Measurements from ENCODE around the gene TMOD2.

TMOD2 gene

DNA sequence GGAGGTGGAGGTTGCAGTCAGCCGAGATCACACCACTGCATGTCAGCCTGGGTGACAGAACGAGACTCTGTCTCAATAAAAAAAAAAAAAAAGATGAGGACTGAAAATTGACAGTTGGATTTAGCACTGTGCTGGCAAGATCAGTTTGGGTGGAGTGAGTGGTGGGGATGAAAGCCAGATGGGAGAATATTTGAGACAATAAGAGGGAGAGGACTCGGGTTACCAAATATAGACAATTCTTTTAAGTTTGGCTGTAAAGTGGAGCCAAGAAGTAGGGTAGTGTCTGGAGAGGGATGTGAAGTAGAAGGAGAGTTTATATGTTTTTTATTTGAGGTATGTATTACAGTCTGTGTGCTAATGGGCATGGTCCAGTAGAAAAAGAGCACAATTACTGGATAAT, 98.5 kb downstream of the TMOD2 start:
- in situ Hi-C loops (cut with MboI; ENCODE audit: low sequenced_read_pairs) = no loop called here

DNA sequence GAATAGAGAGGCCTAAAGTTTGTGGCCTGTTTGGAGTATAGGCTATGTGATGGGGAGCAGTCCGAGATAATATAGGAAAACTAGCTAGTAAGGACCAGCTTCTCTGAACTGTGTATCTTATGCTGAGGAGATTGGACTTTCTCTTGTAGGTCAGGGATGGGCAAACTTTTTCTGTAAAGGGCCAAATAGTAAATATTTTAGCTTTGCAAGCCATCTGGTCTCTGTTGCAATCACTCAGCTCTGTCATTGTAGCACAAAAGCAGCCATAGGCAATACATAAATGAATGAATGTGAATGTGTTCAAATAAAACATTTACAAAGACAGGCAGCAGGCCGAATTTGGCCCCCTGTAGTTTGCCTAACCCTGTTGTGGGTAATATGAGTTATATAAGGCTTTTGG, 102.6 kb downstream of the TMOD2 start:
- in situ Hi-C loops (cut with MboI; ENCODE audit: low sequenced_read_pairs) = no loop called here

DNA sequence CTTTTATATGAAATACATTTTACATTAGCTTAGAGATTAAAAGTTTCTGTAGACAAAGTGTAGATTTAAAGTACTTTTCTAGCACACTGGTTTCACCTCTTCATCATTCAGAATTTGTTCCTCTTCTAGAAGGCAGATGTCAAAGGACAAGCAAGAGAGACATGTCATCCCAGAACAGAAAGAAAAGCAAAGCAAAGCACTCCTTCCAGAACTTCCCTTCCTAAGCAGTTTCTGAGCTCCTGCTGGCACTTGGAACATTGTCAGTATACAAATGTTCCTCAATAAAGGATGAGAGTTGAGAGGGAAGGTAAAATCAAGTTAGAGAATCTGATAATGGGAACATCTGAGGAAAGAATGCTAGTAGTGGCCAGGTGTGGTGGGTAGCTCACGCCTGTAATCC, 104.2 kb downstream of the TMOD2 start:
- in situ Hi-C loops (cut with MboI; ENCODE audit: low sequenced_read_pairs) = no loop called here

DNA sequence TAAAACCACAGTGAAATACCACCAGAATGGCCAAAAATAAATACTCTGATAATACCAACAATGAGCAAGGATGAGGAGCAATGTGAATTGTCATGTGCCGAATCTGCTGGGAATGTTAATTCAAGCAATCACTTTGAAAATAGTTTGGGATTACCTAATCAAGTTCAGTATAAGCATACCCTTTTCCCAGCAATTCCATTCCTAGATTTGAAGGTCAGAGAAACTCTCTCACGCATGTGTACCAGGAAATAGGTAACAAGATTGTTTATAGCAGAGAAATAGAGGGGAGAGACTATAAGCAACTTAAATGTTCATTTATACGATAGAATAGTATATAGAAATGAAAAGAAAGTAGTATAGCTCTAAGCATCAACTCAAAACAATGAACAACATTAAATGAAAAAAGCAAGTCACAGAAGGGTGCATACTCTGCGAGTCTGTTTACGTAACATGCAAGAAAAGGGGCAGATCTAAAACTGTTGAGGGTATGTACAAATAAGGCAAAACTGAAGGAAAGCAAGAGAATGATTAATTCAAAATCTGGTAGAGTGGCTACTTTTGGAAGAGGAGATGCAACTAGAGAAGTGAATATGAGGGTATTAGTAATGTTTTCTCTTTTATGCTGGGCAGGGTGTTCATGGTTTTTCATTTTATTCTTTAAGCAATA, 105.5 kb downstream of the TMOD2 start:
- in situ Hi-C loops (cut with MboI; ENCODE audit: low sequenced_read_pairs) = no loop called here

DNA sequence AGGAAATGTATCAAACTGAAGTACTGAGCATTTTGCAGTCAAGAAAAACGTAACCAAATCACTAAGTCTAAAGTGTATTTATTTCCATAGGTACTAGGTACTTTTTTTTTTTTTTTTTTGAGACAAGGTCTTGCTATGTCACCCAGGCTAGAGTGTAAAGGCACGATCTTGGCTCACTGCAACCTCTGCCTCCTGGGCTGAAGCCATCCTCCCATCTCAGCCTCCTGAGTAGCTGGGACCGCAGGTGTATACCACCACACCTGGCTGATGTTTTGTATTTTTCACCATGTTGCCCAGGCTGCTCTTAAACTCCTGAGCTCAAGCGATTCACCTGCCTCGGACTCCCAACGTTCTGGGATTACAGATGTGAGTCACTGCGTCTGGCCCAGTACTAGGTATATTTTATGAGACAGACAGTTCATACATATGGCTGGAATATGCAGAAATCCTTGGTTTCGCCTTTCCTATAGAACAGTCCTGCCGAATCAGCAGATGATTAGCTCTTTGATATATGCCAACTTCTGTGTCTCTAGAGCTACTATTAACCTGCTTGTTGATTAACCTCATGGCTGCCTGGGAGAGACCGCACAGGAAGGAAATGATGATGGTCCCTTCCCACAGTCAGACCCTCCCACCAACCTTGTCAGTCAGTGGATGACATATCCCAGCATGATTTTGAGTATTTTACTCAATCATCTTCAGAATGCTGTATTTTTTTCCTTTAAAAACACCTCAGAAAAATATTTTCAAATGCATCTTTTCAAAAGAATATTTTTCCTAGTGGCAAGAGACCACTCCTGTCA, 110.4 kb downstream of the TMOD2 start:
- in situ Hi-C loops (cut with MboI; ENCODE audit: low sequenced_read_pairs) = no loop called here

DNA sequence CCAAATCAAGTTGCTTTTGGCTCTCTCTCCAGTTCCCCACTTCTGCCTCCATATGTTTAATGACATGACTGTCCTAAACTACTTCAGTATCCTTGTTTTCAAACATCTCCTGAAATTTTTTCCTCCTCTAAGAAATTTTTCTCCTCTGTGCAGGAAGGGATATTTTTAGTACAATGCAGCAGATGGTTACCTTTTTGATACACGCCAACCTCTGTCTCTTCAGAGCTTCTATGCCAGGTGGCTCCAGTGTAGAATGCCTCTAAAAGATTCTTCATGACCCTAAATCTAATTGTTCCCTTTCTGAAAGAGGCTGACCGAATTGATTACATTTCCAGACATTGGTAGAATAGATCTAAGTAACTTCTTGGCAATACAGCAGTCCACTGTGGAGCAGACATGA, 111.7 kb downstream of the TMOD2 start:
- in situ Hi-C loops (cut with MboI; ENCODE audit: low sequenced_read_pairs) = no loop called here

DNA sequence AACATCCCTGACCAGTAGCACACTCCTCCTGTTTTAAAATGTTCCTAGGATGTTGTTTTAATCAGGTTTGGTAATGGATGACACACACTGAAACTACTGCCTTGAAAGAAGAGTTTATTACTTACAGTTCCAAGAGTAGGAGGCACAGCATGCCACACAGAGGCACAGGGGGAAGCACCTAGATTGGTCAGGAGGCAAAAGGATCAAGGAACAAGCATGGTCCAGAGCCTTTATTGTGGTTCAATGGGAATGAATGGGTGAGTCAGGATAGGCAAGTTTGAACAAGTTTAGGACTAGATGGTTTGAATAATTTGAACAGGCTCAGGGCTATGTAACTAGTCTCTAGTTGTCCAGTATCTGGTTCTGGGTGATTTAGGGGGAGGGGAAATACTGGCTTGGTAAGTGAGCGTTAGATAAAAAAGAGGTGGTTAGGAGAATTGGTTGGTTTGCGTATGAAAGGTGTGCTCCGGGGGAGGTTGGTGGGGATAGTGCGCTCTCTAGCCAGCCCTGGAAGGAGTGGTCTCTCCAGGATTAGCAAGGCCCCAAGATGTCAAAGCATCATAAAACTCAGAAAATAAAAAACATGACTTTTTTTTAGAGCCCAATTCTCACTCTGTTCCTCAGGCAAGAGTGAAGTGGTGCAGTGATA, 113.1 kb downstream of the TMOD2 start:
- in situ Hi-C loops (cut with MboI; ENCODE audit: low sequenced_read_pairs) = no loop called here

DNA sequence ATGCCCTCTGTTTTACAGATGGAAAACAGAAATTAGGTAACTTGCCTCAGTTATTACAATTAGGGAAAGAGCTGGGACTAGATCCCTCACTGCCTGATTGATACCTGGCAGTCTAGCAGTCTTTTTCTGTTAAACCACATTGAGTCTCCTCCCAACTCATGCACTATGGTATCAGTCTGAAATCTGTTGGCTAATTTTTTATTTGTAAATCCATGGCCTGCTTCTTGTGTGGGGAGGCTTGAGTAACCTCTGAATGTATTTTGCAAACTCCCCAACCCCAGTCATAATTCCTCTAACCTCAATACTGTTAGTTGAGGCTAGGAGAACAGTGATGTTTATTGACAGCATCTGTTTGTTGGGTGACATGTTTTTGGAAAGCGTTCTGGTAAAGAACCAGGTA, 113.9 kb downstream of the TMOD2 start:
- in situ Hi-C loops (cut with MboI; ENCODE audit: low sequenced_read_pairs) = no loop called here
